HepG2 (cell line): ENCODE measurements around the gene KCNK7. TPM values are rescaled to one million over a fixed set of nuclear protein-coding genes. Genes with fewer than 3 reads are reported as not detected.

Experiments
- ATAC-seq: fragments of 200-7000 bp; cut with Tn5 transposase; 3 replicates; pipeline ENCODE4 v1.9.1; 2020; ENCODE audit warnings: mild to moderate bottlenecking, moderate library complexity
- BruUV-seq: library from RNA; stranded (reverse); fragments of 400-500 nt; replicated peaks from 2 replicates; lab custom pipeline; 2021; lab: Mats Ljungman, UMichigan
- CTCF ChIA-PET: fragments of 300-600 bp; formaldehyde crosslinking; extraction: SDS; loops from one replicate; lab custom pipeline; 2021; ENCODE audit warnings: low total read pairs, inconsistent platforms, low intra/inter-chr PET ratio; lab: Yijun Ruan, JAX
- POLR2A ChIA-PET: fragments of 350-600 bp; sonication (Branson Sonifier 250); formaldehyde crosslinking; loops from one replicate; lab custom pipeline; 2020; ENCODE audit warnings: antibody characterized with exemption, inconsistent platforms; lab: Yijun Ruan, JAX
- DNase-seq: peaks from one replicate; pipeline ENCODE4 v3.0.0-alpha.2; 2015; ENCODE audit warnings: low spot score
- FAIRE-seq: peaks from 3 replicates; lab custom pipeline; 2011; peaks lifted over from hg19 to GRCh38; lab: Jason Lieb, UNC
- H2AFZ ChIP-seq: one replicate; pipeline ENCODE4 v1.6.1; 2011; ENCODE audit warnings: low read length, inconsistent platforms
- H3K27ac ChIP-seq: fragments of 300-600 bp; 3 replicates; pipeline ENCODE4 v1.8.0; 2011; ENCODE audit warnings: mixed run types, mild to moderate bottlenecking, mixed read lengths, low read length, inconsistent platforms; ENCODE audit not compliant: insufficient read depth; ENCODE audit errors: extremely low read length
- H3K27me3 ChIP-seq, 2 experiments: fragments of 200-600 bp in 1 of 2; 2 replicates in 1 of 2; 3 replicates in 1 of 2; pipeline versions ENCODE4 v1.6.0 to v1.8.0; 2011; ENCODE audit warnings: low read length in 2 of 2, mild to moderate bottlenecking in 2 of 2, moderate library complexity in 2 of 2, inconsistent platforms in 1 of 2; ENCODE audit not compliant: insufficient read depth in 2 of 2, control insufficient read depth in 1 of 2
- H3K36me3 ChIP-seq, 2 experiments: fragments of 200-600 bp in 1 of 2; replicated peaks in 1 of 2; 2 replicates in 1 of 2; 3 replicates in 1 of 2; pipeline versions ENCODE4 v1.5.1 to v1.8.0; 2011; ENCODE audit warnings: low read length in 2 of 2, inconsistent platforms in 1 of 2; ENCODE audit not compliant: insufficient read depth in 2 of 2, control insufficient read depth in 1 of 2
- H3K4me1 ChIP-seq: 2 replicates; pipeline ENCODE4 v1.5.1; 2012; ENCODE audit warnings: low read length, inconsistent platforms; ENCODE audit not compliant: insufficient read depth
- H3K4me2 ChIP-seq: 2 replicates; pipeline ENCODE4 v1.6.0; 2011; ENCODE audit warnings: low read depth, low read length, inconsistent platforms
- H3K4me3 ChIP-seq, 3 experiments: fragments of 200-600 bp in 1 of 3; sonication (generic), shearing (Covaris generic) in 1 of 3; replicated peaks in 1 of 3; 2 replicates each; pipeline ENCODE4 v1.5.1; 2011 to 2016; ENCODE audit warnings: low read length in 3 of 3, inconsistent platforms in 2 of 3, low read depth in 2 of 3, mild to moderate bottlenecking in 2 of 3, control low read depth in 1 of 3, mixed read lengths in 1 of 3; ENCODE audit not compliant: insufficient read depth in 1 of 3
- H3K79me2 ChIP-seq: one replicate; pipeline ENCODE4 v1.6.1; 2011; ENCODE audit warnings: low read length, inconsistent platforms; ENCODE audit not compliant: insufficient read depth
- H3K9ac ChIP-seq: 2 replicates; pipeline ENCODE4 v1.6.0; 2011; ENCODE audit warnings: mild to moderate bottlenecking, low read depth, low read length, inconsistent platforms; ENCODE audit not compliant: insufficient read depth
- H3K9me3 ChIP-seq: 2 replicates; pipeline ENCODE4 v1.5.1; 2012; ENCODE audit warnings: mild to moderate bottlenecking, low read length
- H4K20me1 ChIP-seq: 2 replicates; pipeline ENCODE4 v1.6.0; 2011; ENCODE audit warnings: inconsistent platforms, mild to moderate bottlenecking, low read length, moderate library complexity; ENCODE audit not compliant: insufficient read depth
- AGO2 ChIP-seq: fragments of 200-400 bp; formaldehyde crosslinking; optimal IDR thresholded peaks from 2 replicates; pipeline ENCODE3; 2017; ENCODE audit warnings: mild to moderate bottlenecking, low read depth, low read length, moderate library complexity
- CERS6 ChIP-seq: sonication (generic); formaldehyde crosslinking; IDR thresholded peaks from 2 replicates; pipeline ENCODE4 v1.5.0; 2020; ENCODE audit warnings: missing genetic modification reagents
- MEIS1 ChIP-seq: sonication (generic); formaldehyde crosslinking; IDR thresholded peaks from 2 replicates; pipeline ENCODE4 v1.9.0; 2021; ENCODE audit warnings: mild to moderate bottlenecking, missing genetic modification reagents, moderate library complexity, borderline replicate concordance
- PLRG1 ChIP-seq: fragments of 450-650 bp; conservative IDR thresholded peaks from 2 replicates; pipeline ENCODE4 v1.6.1; 2016
- SIN3B ChIP-seq: fragments of 150-350 bp; IDR thresholded peaks from 2 replicates; pipeline ENCODE4 v1.6.1; 2014; ENCODE audit warnings: low read length
- ZNF546 ChIP-seq: sonication (generic); formaldehyde crosslinking; conservative IDR thresholded peaks from 2 replicates; pipeline ENCODE4 v1.8.1; 2023; ENCODE audit warnings: mild to moderate bottlenecking, missing genetic modification reagents
- WGBS: methylation state at CpG from one replicate; pipeline ENCODE4 v1.1.6; 2017; ENCODE audit warnings: low lambda C conversion rate; 5-methylcytosine and 5-hydroxymethylcytosine counted together
- in situ Hi-C: cut with HindIII; loops from 2 replicates; pipeline ENCODE4 v1.10.0; 2017; ENCODE audit warnings: low pct_unique_long_range_greater_than_20kb; ENCODE audit not compliant: extremely low pct_ligation_motif_present
- intact Hi-C: fragments of 100-400 bp; cut with micrococcal nuclease; formaldehyde crosslinking; loops from one replicate; pipeline ENCODE4 v1.10.0; 2022; ENCODE audit not compliant: unreplicated experiment
- polyA plus RNA-seq, 8 experiments: library from polyadenylated mRNA; depleted of rRNA in 3 of 8; stranded (reverse) in 7 of 8; unstranded in 1 of 8; fragments of >200 nt; fragmentation: Illumina TruSeq in 4 of 8; extraction: Trizol in 4 of 8; gene quantifications; 2 replicates each; pipeline versions ENCODE4 v1.2.1 to v1.2.3, GENCODE V29; 2011 to 2016; ENCODE audit warnings: low read depth in 4 of 8, missing spikeins in 1 of 8, mixed read lengths in 1 of 8; ENCODE audit not compliant: insufficient read depth in 1 of 8
- total RNA-seq, 5 experiments: library from RNA; depleted of rRNA; stranded (reverse); fragments of >200 nt; fragmentation: Illumina TruSeq; extraction: Trizol; gene quantifications; 2 replicates each; pipeline ENCODE4 v1.2.3, GENCODE V29; 2016; ENCODE audit warnings: low read depth in 1 of 5

The KCNK7 gene
- total and polyA plus RNA-seq, 2 of the 13 experiments (the other 11 are each of a cell fraction or from before 2014, with no cell fraction given) = 0.11 TPM; not detected in 1

GRCh38 chr11:65642014-65642671, 46.5 kb upstream of the KCNK7 start:
- peaks cover 37% of the 10 kb centered on the region for H3K4me1 ChIP-seq
- TF ChIP-seq CERS6 (no peak), MEIS1 (CRISPR knock-in tag) (no peak), AGO2 (peak; percentile 39), ZNF546 (CRISPR knock-in tag) (no peak), SIN3B (no peak), PLRG1 (no peak)
- H3K27me3 ChIP-seq = no peaks in the 10 kb centered on the region
- DNase-seq (no peak), FAIRE-seq (no peak), ATAC-seq (no peak)
- H3K4me3 ChIP-seq = no peak overlapping the region
- no peaks in the 10 kb centered on the region for H4K20me1 ChIP-seq
- no peak overlapping the region for H3K27ac ChIP-seq
- in situ Hi-C loops = no loop called here
- no TSS peak for BruUV-seq
- no peaks in the 10 kb centered on the region for H3K79me2 ChIP-seq
- peaks cover 0 to under 1% of the 10 kb centered on the region in 2 experiments; a peak in 1 of 5 replicates for H3K36me3 ChIP-seq
- CTCF ChIA-PET = no interaction called here
- H3K4me2 ChIP-seq = no peak overlapping the region
- no peaks in the 10 kb centered on the region for H3K9me3 ChIP-seq
- POLR2A ChIA-PET = interaction anchor here (0.9 to 2.8 kb wide), 3 partner anchors 11 to 26 kb away, joined by 3 to 19 read pairs (median 3); no protein-coding TSS in a partner anchor
- intact Hi-C loops = no loop called here
- 95% methylated on average over 32 of the region's 49 CpGs for WGBS
- H3K9ac ChIP-seq = no peak overlapping the region
- no peak overlapping the region for H2AFZ ChIP-seq
